Heart left ventricle (tissue), 16 donors: Measurements from ENCODE around the gene OR10A2. TPM values are rescaled to one million over a fixed set of nuclear protein-coding genes. Genes with fewer than 3 reads are reported as not detected.

Experiments used
- ATAC-seq, 4 donors: fragments of 200-7000 bp; cut with Tn5 transposase; one replicate each; pipeline ENCODE4 v1.9.1; 2020 to 2022; ENCODE audit warnings: moderate library complexity in 4 of 4, mild to moderate bottlenecking in 3 of 4, moderate number of reproducible peaks in 1 of 4
- DNase-seq, 5 donors: peaks; one replicate each; pipeline ENCODE4 v3.0.0-alpha.2; 2020
- H3K27ac ChIP-seq, 12 donors: fragments of 200-600 bp; sonication (generic) in 4 of 12; one replicate each; pipeline versions ENCODE4 v1.5.0 to v1.8.0; 2016 to 2022; ENCODE audit warnings: mild to moderate bottlenecking in 2 of 12
- H3K27me3 ChIP-seq, 9 donors: fragments of 200-600 bp; sonication (generic) in 2 of 9; one replicate each; pipeline versions ENCODE4 v1.5.1 to v1.8.0; 2016 to 2022; ENCODE audit warnings: mild to moderate bottlenecking in 3 of 9
- H3K36me3 ChIP-seq, 9 donors: fragments of 200-600 bp; sonication (generic) in 2 of 9; one replicate each; pipeline versions ENCODE4 v1.5.0 to v1.8.0; 2018 to 2022; ENCODE audit warnings: mild to moderate bottlenecking in 2 of 9
- H3K4me1 ChIP-seq, 12 donors: fragments of 200-600 bp; sonication (generic) in 4 of 12; one replicate each; pipeline versions ENCODE4 v1.5.0 to v1.8.0; 2016 to 2022; ENCODE audit warnings: mild to moderate bottlenecking in 3 of 12
- H3K4me3 ChIP-seq, 12 donors: fragments of 200-600 bp; sonication (generic) in 4 of 12; one replicate each; pipeline versions ENCODE4 v1.5.0 to v1.8.0; 2017 to 2022; ENCODE audit warnings: mild to moderate bottlenecking in 9 of 12, moderate library complexity in 4 of 12
- H3K9me3 ChIP-seq, 12 donors: fragments of 200-600 bp; sonication (generic) in 4 of 12; one replicate each; pipeline versions ENCODE4 v1.5.0 to v1.8.0; 2016 to 2022; ENCODE audit warnings: mild to moderate bottlenecking in 1 of 12
- CTCF ChIP-seq, 12 donors: fragments of 200-600 bp; sonication (generic) in 4 of 12; IDR thresholded peaks; one replicate each; pipeline versions ENCODE4 v1.5.0 to v1.8.0; 2018 to 2022; ENCODE audit warnings: antibody characterized with exemption in 12 of 12, mild to moderate bottlenecking in 5 of 12
- POLR2A ChIP-seq, 2 donors: fragments of 450-650 bp; IDR thresholded peaks; one replicate each; pipeline ENCODE4 v1.6.1; 2017; ENCODE audit warnings: antibody characterized with exemption in 2 of 2, mild to moderate bottlenecking in 2 of 2, moderate library complexity in 2 of 2
- whole genome bisulfite sequencing, 4 donors: extraction: QIAGEN DNeasy Blood & Tissue Kit in 2 of 4; methylation state at CpG; one replicate each; pipeline versions ENCODE4 v1.1.5 to v1.1.7; 2013 to 2018; 5-methylcytosine and 5-hydroxymethylcytosine counted together
- intact Hi-C, 10 donors: fragments of 100-400 bp; cut with DNase I; formaldehyde crosslinking; loops; one replicate each; pipeline versions ENCODE4 v1.11.1 to v1.14.2; 2022
- polyA plus RNA-seq, 2 donors: library from polyadenylated mRNA; stranded (reverse); fragments of 200-250 nt; gene quantifications; one replicate each; pipeline ENCODE4 v1.2.3, GENCODE V29; 2013
- total RNA-seq, 9 donors: library from RNA; depleted of rRNA in 2 of 9; stranded (reverse); fragments of >200 nt in 2 of 9; fragmentation: NEBNext Ultra II Directional in 3 of 9; extraction: Animal tissue kit (Norgen Biotek cat#: 25700) in 3 of 9; gene quantifications; one replicate each; pipeline versions ENCODE4 v1.1.0 to v1.2.4, GENCODE V29; 2016 to 2023
- donor health status: ischemic (EF 13 %, LVEDD 7.1; RV severe dilation, severe dysfunction).
- donor health status: healthy with polysubstance abuse.
- donor health status: DM: no; HTN: yes; CAD: no.
- donor health status: DM: no; HTN: no; CAD: no.
- donor health status: ischemic (EF 25% LVEDD 6.9; RV normal size, moderate dysfunction).
- donor health status: ischemic (EF 25% LVEDD 5.7; RV mildly dilated, moderate dysfunction).
- donor health status: healthy.
- donor health status: DM: yes; HTN: yes; CAD: no.
- donor health status: ischemic (EF 35%, LVEDD 5.7; RV mildly dilated, moderate dysfunction).
- donor health status: nonischemic (EF 11% LVEDD 7.7; RV severe dilation, severe dysfunction).
- donor health status: DM: yes; HTN: yes; CAD: no.
- donor health status: PGD.
- donor health status: ischemic (EF 29% LVEDD 5.4; RV normal size, mild dysfunction).
- donor health status: nonischemic (EF 23%, LVEDD 6.1; RV moderate dilation, normal function).

The OR10A2 gene
- total and polyA plus RNA-seq, 11 donors = not detected

DNA sequence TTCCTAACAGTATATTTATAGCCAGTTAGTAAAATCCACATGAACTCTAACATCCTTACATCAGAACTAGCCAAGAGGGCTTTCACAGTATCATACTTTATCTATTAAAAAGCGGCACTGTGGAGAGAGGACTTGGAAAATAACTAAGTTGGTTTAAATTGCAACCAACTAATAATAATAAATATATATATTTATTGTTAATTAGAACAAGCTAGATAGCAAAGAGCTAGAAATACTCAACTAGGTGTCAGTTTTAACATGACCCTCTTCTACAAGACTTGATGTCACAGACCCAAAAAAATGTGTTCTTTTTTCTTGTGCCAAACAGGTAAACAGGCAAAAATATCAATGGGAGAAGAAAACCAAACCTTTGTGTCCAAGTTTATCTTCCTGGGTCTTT is 57.8 kb downstream of the OR10A2 start, which contains the start of gene OR2D3:
Gene OR2D3 (plus strand): TSS at position 301 of the 400 bp plus-strand sequence. CDS start 0 bp downstream, at position 301.
- no peak for DNase-seq
- Histone ChIP-seq H3K27ac (no peak within 1 kb of the TSS), H3K36me3 (no peaks in the 10 kb centered on the region), H3K9me3 (peaks cover 0 to 6% (median 0%) of the 10 kb centered on the region in 12 donors), H3K27me3 (no peaks in the 10 kb centered on the region), H3K4me3 (no peak within 1 kb of the TSS), H3K4me1 (no peaks in the 10 kb centered on the region)
- intact Hi-C loops = no loop called here
- TF ChIP-seq CTCF (IDR thresholded peaks at IDR 0.05) (no peak), POLR2A (IDR thresholded peaks at IDR 0.05) (no peak)
- WGBS, 4 donors = 85 to 97% (median 93%) methylated on average over 1 of the region's 1 CpG
- ATAC-seq = no peak

Other genes with a start within 250 kb of the OR10A2 start
- gene TPP1, start 243.6 kb upstream of the OR10A2 start, total RNA-seq = 100 to 1,000 TPM in 2 of 9 donors, 10 to 100 TPM in 7; 48.7 to 169 (median 81.2) TPM
- 10 to 100 TPM; 38.5 to 39.5 TPM for gene TPP1, start 243.6 kb upstream of the OR10A2 start, polyA plus RNA-seq
- gene DCHS1, start 207.2 kb upstream of the OR10A2 start, total RNA-seq = 10 to 100 TPM in 6 of 9 donors, 1 to 10 TPM in 3; 5.5 to 19.6 (median 11.4) TPM
- gene DCHS1, start 207.2 kb upstream of the OR10A2 start, polyA plus RNA-seq = 1 to 10 TPM; 3.6 to 6.6 TPM
- 10 to 100 TPM; 31.0 to 58.0 (median 47.7) TPM for gene MRPL17, start 179.7 kb upstream of the OR10A2 start, total RNA-seq
- 10 to 100 TPM; 56.8 to 70.9 TPM for gene MRPL17, start 179.7 kb upstream of the OR10A2 start, polyA plus RNA-seq
- gene OR2AG2, start 91.1 kb upstream of the OR10A2 start, total RNA-seq = not detected
- under 1 TPM in 1 of 2 donors, not detected in 1; 0.01 TPM for gene OR2AG2, start 91.1 kb upstream of the OR10A2 start, polyA plus RNA-seq
- not detected for gene OR2AG1, start 80.0 kb upstream of the OR10A2 start, total RNA-seq
- not detected for gene OR2AG1, start 80.0 kb upstream of the OR10A2 start, polyA plus RNA-seq
- gene OR6A2, start 63.4 kb upstream of the OR10A2 start, total RNA-seq = under 1 TPM in 1 of 9 donors, not detected in 8; 0.29 TPM
- not detected for gene OR6A2, start 63.4 kb upstream of the OR10A2 start, polyA plus RNA-seq
- not detected for gene OR10A5, start 17.4 kb upstream of the OR10A2 start, total RNA-seq
- not detected for gene OR10A5, start 17.4 kb upstream of the OR10A2 start, polyA plus RNA-seq
- not detected for gene OR10A4, start 13.6 kb downstream of the OR10A2 start, total RNA-seq
- gene OR10A4, start 13.6 kb downstream of the OR10A2 start, polyA plus RNA-seq = not detected
- gene OR2D2, start 29.4 kb downstream of the OR10A2 start, total RNA-seq = not detected
- not detected for gene OR2D2, start 29.4 kb downstream of the OR10A2 start, polyA plus RNA-seq
- gene OR2D3, start 57.9 kb downstream of the OR10A2 start, total RNA-seq = not detected
- gene OR2D3, start 57.9 kb downstream of the OR10A2 start, polyA plus RNA-seq = not detected
- gene ZNF215, start 63.4 kb downstream of the OR10A2 start, total RNA-seq = under 1 TPM in 6 of 9 donors, not detected in 3; 0.13 to 0.72 (median 0.23) TPM
- under 1 TPM; 0.04 to 0.19 TPM for gene ZNF215, start 63.4 kb downstream of the OR10A2 start, polyA plus RNA-seq
- 1 to 10 TPM in 4 of 9 donors, under 1 TPM in 5; 0.69 to 2.0 (median 0.98) TPM for gene ZNF214, start 157.3 kb downstream of the OR10A2 start, total RNA-seq
- under 1 TPM; 0.23 to 0.91 TPM for gene ZNF214, start 157.3 kb downstream of the OR10A2 start, polyA plus RNA-seq
- gene NLRP14, start 157.4 kb downstream of the OR10A2 start, total RNA-seq = not detected
- not detected for gene NLRP14, start 157.4 kb downstream of the OR10A2 start, polyA plus RNA-seq
- not detected for gene RBMXL2, start 225.9 kb downstream of the OR10A2 start, total RNA-seq
- not detected for gene RBMXL2, start 225.9 kb downstream of the OR10A2 start, polyA plus RNA-seq